Measurements from ENCODE around the gene LYSET.
"Not testable (repeated sequence)": the region's sequence is repeated elsewhere in the genome, so short reads cannot be mapped to it uniquely, and the experiment has no call there.

Gene LYSET

GRCh38 chr14:93219103-93219726, 34.1 kb downstream of the LYSET start:
- no peak for DNase-seq

- DNase-seq, result no peak
These were observed 35.4 kb downstream of the LYSET start for GRCh38 chr14:93220509-93220908.

- no peak for DNase-seq
These were observed 38.4 kb downstream of the LYSET start for GRCh38 chr14:93223565-93223964.

- DNase-seq, result no peak
These were observed 43.4 kb downstream of the LYSET start for GRCh38 chr14:93228550-93228949.

- no peak for DNase-seq
These were observed 45.4 kb downstream of the LYSET start for GRCh38 chr14:93230539-93230938.

- DNase-seq, result peak; percentile 68
These were observed 46.2 kb downstream of the LYSET start for GRCh38 chr14:93231129-93231979.

- no peak for DNase-seq
These were observed 47.0 kb downstream of the LYSET start for GRCh38 chr14:93232159-93232558.

GRCh38 chr14:93233078-93233477, 48.0 kb downstream of the LYSET start:
- not testable (repeated sequence) for DNase-seq

- no peak for DNase-seq
These were observed 49.7 kb downstream of the LYSET start for GRCh38 chr14:93234798-93235197.

Data from right kidney (tissue), 1 donor.